OCI-LY7 (cell line): ENCODE results near the gene TMEM154.

ENCODE experiments used
- EZH2phosphoT487 ChIP-seq: fragments of 200-600 bp; sonication (generic); IDR thresholded peaks from 2 replicates; pipeline ENCODE4 v1.6.1; 2018; ENCODE audit warnings: low read depth, borderline replicate concordance, mild to moderate bottlenecking, mixed run types, antibody characterized with exemption, low read length, moderate library complexity, mixed read lengths
- TF ChIP-seq, protein P1 (sequence below): fragments of 200-600 bp; sonication (generic); conservative IDR thresholded peaks from 2 replicates; pipeline ENCODE4 v1.5.1; 2014; ENCODE audit warnings: mild to moderate bottlenecking, antibody characterized with exemption, low read length, moderate library complexity, mixed read lengths

DNA sequence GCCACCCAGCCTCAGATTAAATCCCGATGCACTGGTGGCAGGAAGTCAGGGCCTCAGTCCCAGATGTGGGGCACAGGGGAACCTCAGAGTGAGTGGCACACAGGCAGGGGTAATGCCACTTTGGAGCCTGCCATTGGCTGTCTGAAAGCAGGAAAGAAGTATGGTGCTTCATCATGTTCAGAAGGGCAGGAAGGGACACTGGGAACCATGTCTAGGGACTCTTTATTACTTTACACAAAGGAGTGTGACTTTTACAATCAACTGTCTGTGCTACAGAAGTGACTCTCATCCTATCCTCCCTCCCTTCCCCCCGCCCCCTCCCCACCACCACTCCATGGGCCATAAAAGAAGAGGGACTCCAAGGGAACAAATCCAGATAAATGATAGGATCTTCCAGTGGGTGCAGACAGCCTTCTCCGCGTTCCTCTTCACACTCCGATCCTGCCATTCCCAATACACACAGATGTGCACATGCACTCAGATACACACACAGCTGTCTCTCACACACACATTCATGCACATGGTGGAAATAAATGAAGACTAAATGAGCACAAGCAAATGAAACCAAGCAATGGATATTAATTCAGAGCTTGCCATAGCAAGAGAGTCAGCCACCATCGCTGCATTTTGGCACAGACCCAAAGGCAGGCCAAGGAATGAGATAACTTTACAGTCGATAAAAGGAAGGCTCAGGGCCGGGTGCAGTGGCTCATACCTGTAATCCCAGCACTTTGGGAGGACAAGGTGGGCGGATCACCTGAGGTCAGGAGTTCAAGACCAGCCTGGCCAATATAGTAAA, 2.5 kb upstream of the TMEM154 start:
- TF ChIP-seq, protein P1, sequence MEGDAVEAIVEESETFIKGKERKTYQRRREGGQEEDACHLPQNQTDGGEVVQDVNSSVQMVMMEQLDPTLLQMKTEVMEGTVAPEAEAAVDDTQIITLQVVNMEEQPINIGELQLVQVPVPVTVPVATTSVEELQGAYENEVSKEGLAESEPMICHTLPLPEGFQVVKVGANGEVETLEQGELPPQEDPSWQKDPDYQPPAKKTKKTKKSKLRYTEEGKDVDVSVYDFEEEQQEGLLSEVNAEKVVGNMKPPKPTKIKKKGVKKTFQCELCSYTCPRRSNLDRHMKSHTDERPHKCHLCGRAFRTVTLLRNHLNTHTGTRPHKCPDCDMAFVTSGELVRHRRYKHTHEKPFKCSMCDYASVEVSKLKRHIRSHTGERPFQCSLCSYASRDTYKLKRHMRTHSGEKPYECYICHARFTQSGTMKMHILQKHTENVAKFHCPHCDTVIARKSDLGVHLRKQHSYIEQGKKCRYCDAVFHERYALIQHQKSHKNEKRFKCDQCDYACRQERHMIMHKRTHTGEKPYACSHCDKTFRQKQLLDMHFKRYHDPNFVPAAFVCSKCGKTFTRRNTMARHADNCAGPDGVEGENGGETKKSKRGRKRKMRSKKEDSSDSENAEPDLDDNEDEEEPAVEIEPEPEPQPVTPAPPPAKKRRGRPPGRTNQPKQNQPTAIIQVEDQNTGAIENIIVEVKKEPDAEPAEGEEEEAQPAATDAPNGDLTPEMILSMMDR: no peak
- TF ChIP-seq EZH2phosphoT487: no peak
